SK-N-SH (cell line): ENCODE data around the gene TMEM179. TPM values are rescaled to one million over a fixed set of nuclear protein-coding genes. Genes with fewer than 3 reads are reported as not detected.

Experiments
- CTCF ChIA-PET: fragments of 300-600, 350-600 bp; formaldehyde crosslinking; extraction: SDS; loops from one replicate; lab custom pipeline; 2021; lab: Yijun Ruan, JAX
- POLR2A ChIA-PET: fragments of 350-600 bp; sonication (Branson Sonifier 250); formaldehyde crosslinking; extraction: SDS; loops from one replicate; lab custom pipeline; 2020; ENCODE audit warnings: antibody characterized with exemption, inconsistent platforms; lab: Yijun Ruan, JAX
- DNase-seq: peaks from one replicate; pipeline ENCODE4 v3.0.0; 2012
- H2AFZ ChIP-seq: fragments of 200-600 bp; sonication (generic); 2 replicates; pipeline ENCODE4 v1.8.1; 2016; ENCODE audit warnings: antibody characterized with exemption, mild to moderate bottlenecking, low read depth
- H3F3A ChIP-seq: fragments of 200-600 bp; sonication (generic); replicated peaks from 2 replicates; pipeline ENCODE3; 2016; ENCODE audit warnings: antibody characterized with exemption, mild to moderate bottlenecking; ENCODE audit not compliant: insufficient read depth
- H3K27ac ChIP-seq, 2 experiments: fragments of 200-500 bp in 1 of 2; fragments of 200-600 bp in 1 of 2; sonication (Bioruptor generic) in 1 of 2; sonication (generic), shearing (Covaris generic) in 1 of 2; 2 replicates each; pipeline versions ENCODE4 v1.5.1 to v1.6.1; 2014 to 2016; ENCODE audit warnings: low read depth in 2 of 2, inconsistent platforms in 1 of 2, low read length in 1 of 2, mild to moderate bottlenecking in 1 of 2, mixed read lengths in 1 of 2
- H3K27me3 ChIP-seq: fragments of 200-600 bp; sonication (generic), shearing (Covaris generic); 2 replicates; pipeline ENCODE4 v1.6.1; 2016; ENCODE audit warnings: mixed run types; ENCODE audit not compliant: insufficient read depth
- H3K36me3 ChIP-seq, 2 experiments: fragments of 200-500 bp in 1 of 2; fragments of 200-600 bp in 1 of 2; sonication (Bioruptor generic) in 1 of 2; sonication (generic) in 1 of 2; replicated peaks in 1 of 2; 2 replicates each; pipeline versions ENCODE3 to v1.5.1; 2014 to 2016; ENCODE audit warnings: low read length in 1 of 2, mild to moderate bottlenecking in 1 of 2; ENCODE audit not compliant: insufficient read depth in 2 of 2, control insufficient read depth in 1 of 2
- H3K4me1 ChIP-seq, 2 experiments: fragments of 200-500 bp in 1 of 2; fragments of 200-600 bp in 1 of 2; sonication (Bioruptor generic) in 1 of 2; sonication (generic), shearing (Covaris generic) in 1 of 2; 2 replicates each; pipeline versions ENCODE4 v1.5.1 to v1.6.1; 2014 to 2016; ENCODE audit warnings: low read depth in 1 of 2, low read length in 1 of 2, mixed run types in 1 of 2; ENCODE audit not compliant: insufficient read depth in 2 of 2, control insufficient read depth in 1 of 2
- H3K4me2 ChIP-seq: fragments of 200-600 bp; sonication (generic), shearing (Covaris generic); 2 replicates; pipeline ENCODE4 v1.6.1; 2017; ENCODE audit warnings: mixed run types
- H3K4me3 ChIP-seq, 2 experiments: fragments of 200-500 bp in 1 of 2; fragments of 200-600 bp in 1 of 2; sonication (Bioruptor generic) in 1 of 2; sonication (generic), shearing (Covaris generic) in 1 of 2; 2 replicates each; pipeline versions ENCODE4 v1.5.1 to v1.8.1; 2014 to 2016; ENCODE audit warnings: low read depth in 2 of 2, inconsistent platforms in 1 of 2, low read length in 1 of 2, mild to moderate bottlenecking in 1 of 2, mixed read lengths in 1 of 2, moderate library complexity in 1 of 2
- H3K79me2 ChIP-seq: fragments of 200-600 bp; sonication (generic); 2 replicates; pipeline ENCODE4 v1.8.1; 2017; ENCODE audit warnings: mild to moderate bottlenecking; ENCODE audit not compliant: insufficient read depth
- H3K9ac ChIP-seq: fragments of 200-600 bp; sonication (generic); 2 replicates; pipeline ENCODE4 v1.6.1; 2017; ENCODE audit warnings: mixed run types
- H3K9me2 ChIP-seq: fragments of 200-600 bp; sonication (generic); 2 replicates; pipeline ENCODE4 v1.6.1; 2017; ENCODE audit warnings: mixed run types
- H3K9me3 ChIP-seq: fragments of 200-600 bp; sonication (generic); 2 replicates; pipeline ENCODE4 v1.6.1; 2017; ENCODE audit warnings: mixed run types, mild to moderate bottlenecking, moderate library complexity
- H4K20me1 ChIP-seq: fragments of 200-600 bp; sonication (generic); 2 replicates; pipeline ENCODE4 v1.6.1; 2017; ENCODE audit warnings: mild to moderate bottlenecking, mixed run types; ENCODE audit not compliant: insufficient read depth
- CHD2 ChIP-seq: fragments of 150-350 bp; IDR thresholded peaks from 2 replicates; pipeline ENCODE4 v1.6.1; 2018; ENCODE audit warnings: low read length; ENCODE audit not compliant: partially characterized antibody
- FOXJ3 ChIP-seq: sonication (generic); formaldehyde crosslinking; IDR thresholded peaks from 2 replicates; pipeline ENCODE4 v1.5.1; 2020; ENCODE audit warnings: mild to moderate bottlenecking, missing genetic modification reagents
- GABPA ChIP-seq: IDR thresholded peaks from 2 replicates; pipeline ENCODE4 v1.4.0; 2012; ENCODE audit warnings: low read depth, mild to moderate bottlenecking
- GATA2 ChIP-seq: sonication (generic); formaldehyde crosslinking; IDR thresholded peaks from 2 replicates; pipeline ENCODE4 v1.5.0; 2020; ENCODE audit warnings: mild to moderate bottlenecking, missing genetic modification reagents
- IRF3 ChIP-seq: fragments of 150-350 bp; IDR thresholded peaks from 2 replicates; pipeline ENCODE4 v1.6.1; 2016; ENCODE audit warnings: mild to moderate bottlenecking, low read depth, low read length
- MEF2A ChIP-seq: IDR thresholded peaks from 2 replicates; pipeline ENCODE4 v1.4.0; 2012; ENCODE audit warnings: low read depth, borderline replicate concordance
- NFIC ChIP-seq: IDR thresholded peaks from 2 replicates; pipeline ENCODE4 v1.4.0; 2012; ENCODE audit warnings: borderline replicate concordance
- PBX3 ChIP-seq: IDR thresholded peaks from 2 replicates; pipeline ENCODE4; 2012
- RCOR1 ChIP-seq: fragments of 150-350 bp; IDR thresholded peaks from 2 replicates; pipeline ENCODE4 v1.6.1; 2017; ENCODE audit warnings: antibody characterized with exemption, low read length
- RXRA ChIP-seq: IDR thresholded peaks from 2 replicates; pipeline ENCODE4 v1.4.0; 2012; ENCODE audit warnings: low read depth, mild to moderate bottlenecking, borderline replicate concordance
- SMC3 ChIP-seq: IDR thresholded peaks from 2 replicates; pipeline ENCODE4 v1.6.1; 2012; ENCODE audit warnings: low read depth, low read length, improper control_type of control experiment
- ZBTB33 ChIP-seq: IDR thresholded peaks from 2 replicates; pipeline ENCODE4 v1.4.0; 2012; ENCODE audit warnings: low read depth, borderline replicate concordance
- WGBS: methylation state at CpG from one replicate; pipeline ENCODE4 v1.1.6; 2017; ENCODE audit warnings: low lambda C conversion rate; 5-methylcytosine and 5-hydroxymethylcytosine counted together
- polyA plus RNA-seq, 3 experiments: library from polyadenylated mRNA; depleted of rRNA; stranded (reverse); fragments of >200 nt; gene quantifications; 2 replicates each; pipeline ENCODE4 v1.2.3, GENCODE V29; 2012

The TMEM179 gene
- polyA plus RNA-seq, 1 of the 3 experiments (the other 2 are of a cell fraction), result 1.7 TPM

GRCh38 chr14:104579507-104579906, 25.1 kb downstream of the TMEM179 start, which contains the start of gene C14orf180:
TSS of gene C14orf180 (plus strand) at chr14:104579764. CDS start at chr14:104586431, 6,667 bp downstream.
- Histone ChIP-seq H3K4me2 (no peak within 1 kb of the TSS), H3K36me3 (no peaks in the 10 kb centered on the region), H3F3A (no peaks in the 10 kb centered on the region), H3K9ac (no peak within 1 kb of the TSS), H3K4me1 (peaks cover 0 to 82% of the 10 kb centered on the region in 2 experiments; a peak in 1 of 4 replicates), H3K27me3 (no peaks in the 10 kb centered on the region), H4K20me1 (no peaks in the 10 kb centered on the region), H3K9me3 (no peaks in the 10 kb centered on the region), H3K9me2 (no peaks in the 10 kb centered on the region), H2AFZ (no peak within 1 kb of the TSS), H3K27ac (peak within 1 kb of the TSS in 1 of 2 experiments; percentile 81; a peak in 2 of 4 replicates), H3K4me3 (no peak within 1 kb of the TSS), H3K79me2 (no peaks in the 10 kb centered on the region)
- POLR2A ChIA-PET, result interaction anchor here (0.7 to 1.2 kb wide), 2 partner anchors 22 to 426 kb away, joined by 3 read pairs; no protein-coding TSS in a partner anchor
- 11% methylated on average over 5 of the region's 17 CpGs for WGBS
- TF ChIP-seq RCOR1 (peak; percentile 80), GABPA (no peak), GATA2 (CRISPR knock-in tag) (peak; percentile 53), IRF3 (no peak), RXRA (no peak), ZBTB33 (no peak), FOXJ3 (peak; percentile 62; the same call in 1 of the 2 replicates), CHD2 (peak; percentile 24), NFIC (no peak), MEF2A (no peak)
- CTCF ChIA-PET, result interaction anchor here (0.6 to 8.5 kb wide), 8 partner anchors 12 to 502 kb away, joined by 3 to 96 read pairs (median 3); no protein-coding TSS in a partner anchor
- peak; percentile 85 for DNase-seq

- POLR2A ChIA-PET, result no interaction called here
- no peaks in the 10 kb centered on the region for H4K20me1 ChIP-seq
Observed at GRCh38 chr14:104578321-104578720, 26.3 kb downstream of the TMEM179 start.

More at GRCh38 chr14:104578321-104578720, 26.3 kb downstream of the TMEM179 start:
- WGBS, result no CpG with 5 or more reads among the region's 11 CpGs
- no peak overlapping the region for H3K4me3 ChIP-seq
- CTCF ChIA-PET, result interaction anchor here (1.2 to 8.5 kb wide), 3 partner anchors 12 to 501 kb away, joined by 3 to 96 read pairs (median 5); no protein-coding TSS in a partner anchor
- no peaks in the 10 kb centered on the region for H3K36me3 ChIP-seq
- no peaks in the 10 kb centered on the region for H3F3A ChIP-seq
- H3K79me2 ChIP-seq, result no peaks in the 10 kb centered on the region
- no peaks in the 10 kb centered on the region for H3K9me2 ChIP-seq
- H3K9me3 ChIP-seq, result no peaks in the 10 kb centered on the region
- no peaks in the 10 kb centered on the region for H3K27me3 ChIP-seq
- DNase-seq, result no peak
- H3K9ac ChIP-seq, result no peak overlapping the region
- H3K4me1 ChIP-seq, result peaks cover 0 to 73% of the 10 kb centered on the region in 2 experiments; a peak in 1 of 4 replicates
- no peak overlapping the region for H3K4me2 ChIP-seq
- H3K27ac ChIP-seq, result no peak overlapping the region
- H2AFZ ChIP-seq, result no peak overlapping the region
- TF ChIP-seq PBX3 (no peak), FOXJ3 (no peak), GABPA (no peak), SMC3 (no peak)
- TF ChIP-seq, all 33 proteins: peak for 0
